GM12892 (cell line): ENCODE measurements around the gene GPT2.

Source experiments
- POLR2A ChIP-seq: IDR thresholded peaks from 2 replicates; pipeline ENCODE4 v1.6.1; 2011; ENCODE audit warnings: low read depth, low read length, control low read depth
- TAF1 ChIP-seq: IDR thresholded peaks from 2 replicates; pipeline ENCODE4 v1.6.1; 2011; ENCODE audit warnings: low read depth, mild to moderate bottlenecking, control low read depth, low read length, borderline replicate concordance

- TF ChIP-seq POLR2A: no peak
- no peak for TF ChIP-seq TAF1
These were observed 5.2 kb downstream of the GPT2 start for GRCh38 chr16:46889245-46889941.
